ENCODE data around the gene EFNA5. TPM values are rescaled to one million over a fixed set of nuclear protein-coding genes. Genes with fewer than 3 reads are reported as not detected.

Gene EFNA5
- total RNA-seq, 1 donor from 2014 or later = 12.6 TPM

DNA sequence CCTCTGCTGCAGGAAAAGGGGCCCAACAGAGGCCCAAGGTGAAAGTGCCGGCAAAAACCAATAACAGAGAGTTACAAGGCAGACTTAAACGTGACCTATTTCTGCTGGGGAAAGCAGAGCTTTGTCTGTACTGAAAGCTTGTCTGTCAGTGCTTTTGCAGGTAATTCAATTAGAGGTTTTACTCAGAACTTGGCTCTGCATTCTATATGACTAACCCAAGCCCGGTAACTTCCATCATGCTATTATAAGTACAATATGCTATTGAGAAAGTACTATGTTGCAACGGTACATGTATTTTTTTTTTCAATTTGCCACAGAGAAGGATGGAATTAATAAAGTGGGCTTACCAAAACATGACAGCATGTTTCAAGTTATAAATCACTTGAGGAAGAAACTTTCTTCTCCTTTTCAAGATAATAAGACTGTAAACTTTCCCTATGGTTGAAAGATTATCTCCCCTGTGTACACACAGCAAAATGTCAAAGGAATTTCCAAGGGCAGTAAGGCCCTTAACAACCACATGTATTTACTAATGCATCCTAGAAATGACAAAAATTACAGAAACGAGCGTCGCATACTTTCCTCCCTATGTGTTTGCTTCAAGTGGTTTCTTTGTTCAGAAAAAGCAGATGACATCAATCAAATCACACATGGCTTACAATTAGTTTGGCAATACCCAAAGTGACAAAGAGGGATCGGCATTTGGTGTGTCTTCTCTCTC, 282.4 kb downstream of the EFNA5 start:
- no peak for DNase-seq (ENCODE audit: low read depth)
- H3K4me3 ChIP-seq (ENCODE audit: low read depth, low read length) = no peak overlapping the region
- H3K27me3 ChIP-seq (ENCODE audit: control insufficient read depth, insufficient read depth, low read length) = no peaks in the 10 kb centered on the region
- H3K36me3 ChIP-seq (ENCODE audit: control insufficient read depth, insufficient read depth, low read length) = no peaks in the 10 kb centered on the region
- TF ChIP-seq, protein P1, sequence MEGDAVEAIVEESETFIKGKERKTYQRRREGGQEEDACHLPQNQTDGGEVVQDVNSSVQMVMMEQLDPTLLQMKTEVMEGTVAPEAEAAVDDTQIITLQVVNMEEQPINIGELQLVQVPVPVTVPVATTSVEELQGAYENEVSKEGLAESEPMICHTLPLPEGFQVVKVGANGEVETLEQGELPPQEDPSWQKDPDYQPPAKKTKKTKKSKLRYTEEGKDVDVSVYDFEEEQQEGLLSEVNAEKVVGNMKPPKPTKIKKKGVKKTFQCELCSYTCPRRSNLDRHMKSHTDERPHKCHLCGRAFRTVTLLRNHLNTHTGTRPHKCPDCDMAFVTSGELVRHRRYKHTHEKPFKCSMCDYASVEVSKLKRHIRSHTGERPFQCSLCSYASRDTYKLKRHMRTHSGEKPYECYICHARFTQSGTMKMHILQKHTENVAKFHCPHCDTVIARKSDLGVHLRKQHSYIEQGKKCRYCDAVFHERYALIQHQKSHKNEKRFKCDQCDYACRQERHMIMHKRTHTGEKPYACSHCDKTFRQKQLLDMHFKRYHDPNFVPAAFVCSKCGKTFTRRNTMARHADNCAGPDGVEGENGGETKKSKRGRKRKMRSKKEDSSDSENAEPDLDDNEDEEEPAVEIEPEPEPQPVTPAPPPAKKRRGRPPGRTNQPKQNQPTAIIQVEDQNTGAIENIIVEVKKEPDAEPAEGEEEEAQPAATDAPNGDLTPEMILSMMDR (IDR thresholded peaks at IDR 0.05; ENCODE audit: insufficient read depth, low read length, poor library complexity, severe bottlenecking) = no peak

DNA sequence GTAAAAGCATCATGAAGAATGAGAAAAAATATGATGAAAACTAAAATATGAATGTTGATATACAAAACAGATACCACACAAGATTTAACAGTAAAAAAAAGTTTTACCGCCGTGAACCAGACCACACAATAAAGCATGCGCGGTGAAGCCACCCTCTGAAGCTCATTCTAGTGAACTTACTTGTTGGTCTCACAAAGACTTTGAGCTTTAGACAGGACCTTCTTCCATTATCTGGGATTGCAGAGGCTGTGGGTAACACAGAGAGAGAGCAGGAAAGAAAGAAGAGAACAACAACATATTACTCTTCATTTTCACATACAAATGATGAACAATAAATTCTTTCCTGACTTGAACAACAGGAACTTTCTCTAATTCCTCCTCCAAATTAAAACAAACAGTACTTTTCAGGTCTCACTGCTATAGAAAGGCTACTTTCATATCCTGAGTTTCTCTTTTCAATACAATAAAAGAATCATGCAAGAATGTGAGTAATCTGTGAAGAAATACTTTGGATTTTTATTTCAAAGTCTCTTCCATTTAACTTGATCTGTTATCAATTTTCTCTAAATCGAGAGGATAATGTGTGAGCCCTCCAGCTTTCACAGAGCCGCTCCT, 283.1 kb downstream of the EFNA5 start:
- DNase-seq (ENCODE audit: low read depth) = no peak
- Histone ChIP-seq H3K27me3 (ENCODE audit: control insufficient read depth, insufficient read depth, low read length) (no peaks in the 10 kb centered on the region), H3K36me3 (ENCODE audit: control insufficient read depth, insufficient read depth, low read length) (no peaks in the 10 kb centered on the region), H3K4me3 (ENCODE audit: low read depth, low read length) (no peak overlapping the region)
- TF ChIP-seq, protein P1 (IDR thresholded peaks at IDR 0.05; ENCODE audit: insufficient read depth, low read length, poor library complexity, severe bottlenecking) = no peak

DNA sequence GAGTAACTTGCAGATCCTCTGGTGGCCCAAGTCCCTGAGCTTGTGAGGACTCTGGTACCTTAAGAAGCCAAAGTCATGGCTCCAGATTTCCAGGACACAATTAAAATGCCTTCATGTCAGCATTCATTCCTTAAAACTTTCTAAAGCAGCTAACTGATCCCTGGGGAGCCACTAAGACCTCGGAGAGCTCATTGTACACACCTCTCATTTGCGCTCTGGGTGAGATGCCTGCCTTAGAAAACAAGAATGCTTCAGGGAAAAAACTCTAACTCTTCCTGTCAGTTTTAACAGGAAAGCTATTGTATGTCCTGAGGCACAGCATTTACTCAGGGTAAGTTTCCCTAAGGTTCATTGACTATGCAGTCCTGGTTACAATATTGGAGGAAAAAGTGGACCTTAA, 285.0 kb downstream of the EFNA5 start:
- Histone ChIP-seq H3K36me3 (ENCODE audit: control insufficient read depth, insufficient read depth, low read length) (no peaks in the 10 kb centered on the region), H3K4me3 (ENCODE audit: low read depth, low read length) (no peak overlapping the region), H3K27me3 (ENCODE audit: control insufficient read depth, insufficient read depth, low read length) (no peaks in the 10 kb centered on the region)
- no peak for DNase-seq (ENCODE audit: low read depth)
- TF ChIP-seq, protein P1 (IDR thresholded peaks at IDR 0.05; ENCODE audit: insufficient read depth, low read length, poor library complexity, severe bottlenecking) = no peak

DNA sequence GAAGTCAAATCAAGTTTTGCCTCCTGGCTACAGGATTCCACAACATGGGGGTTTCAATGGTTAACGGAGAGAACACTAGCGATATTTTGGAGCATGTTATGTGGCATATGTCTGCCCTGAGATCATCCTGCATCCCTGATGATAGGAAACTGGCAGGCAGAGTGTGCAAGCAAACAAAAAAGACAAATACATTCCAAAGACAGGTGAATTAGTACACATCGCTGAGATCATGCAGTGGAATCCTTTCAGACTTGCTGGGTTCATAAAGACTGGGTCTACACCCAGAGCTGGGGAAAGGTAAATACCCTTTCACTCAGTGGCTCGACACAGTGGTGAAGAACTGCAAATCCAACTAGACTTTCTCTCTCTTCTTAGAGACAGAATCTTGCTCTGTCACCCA, 286.5 kb downstream of the EFNA5 start:
- H3K4me3 ChIP-seq (ENCODE audit: low read depth, low read length) = no peak overlapping the region
- DNase-seq (ENCODE audit: low read depth) = no peak
- H3K36me3 ChIP-seq (ENCODE audit: control insufficient read depth, insufficient read depth, low read length) = no peaks in the 10 kb centered on the region
- H3K27me3 ChIP-seq (ENCODE audit: control insufficient read depth, insufficient read depth, low read length) = no peaks in the 10 kb centered on the region
- TF ChIP-seq, protein P1 (IDR thresholded peaks at IDR 0.05; ENCODE audit: insufficient read depth, low read length, poor library complexity, severe bottlenecking) = no peak

DNA sequence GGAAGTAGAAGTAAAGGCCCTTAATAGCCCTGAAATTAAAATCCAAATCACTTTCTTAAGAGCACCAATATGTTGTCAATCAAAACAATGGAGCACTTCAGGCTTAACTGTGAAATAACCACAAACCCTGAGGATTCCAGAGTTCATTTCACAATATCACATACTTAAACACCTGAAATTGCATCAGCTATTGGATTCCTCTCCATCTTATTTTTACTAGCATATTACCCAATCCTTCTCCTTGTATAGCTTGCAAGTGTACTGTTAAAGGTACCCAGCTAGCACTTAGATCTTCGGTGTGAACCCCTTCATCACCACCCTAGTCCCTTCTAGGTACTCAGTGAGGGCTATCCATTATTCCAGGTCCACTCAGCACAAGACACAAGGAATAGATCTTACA, 287.3 kb downstream of the EFNA5 start:
- no peaks in the 10 kb centered on the region for H3K27me3 ChIP-seq (ENCODE audit: control insufficient read depth, insufficient read depth, low read length)
- no peaks in the 10 kb centered on the region for H3K36me3 ChIP-seq (ENCODE audit: control insufficient read depth, insufficient read depth, low read length)
- no peak overlapping the region for H3K4me3 ChIP-seq (ENCODE audit: low read depth, low read length)
- DNase-seq (ENCODE audit: low read depth) = no peak
- TF ChIP-seq, protein P1 (IDR thresholded peaks at IDR 0.05; ENCODE audit: insufficient read depth, low read length, poor library complexity, severe bottlenecking) = no peak
